ENCODE measurements around the gene C22orf42.
"Not testable (repeated sequence)": the region's sequence is repeated elsewhere in the genome, so short reads cannot be mapped to it uniquely, and the experiment has no call there.

C22orf42 gene

DNA sequence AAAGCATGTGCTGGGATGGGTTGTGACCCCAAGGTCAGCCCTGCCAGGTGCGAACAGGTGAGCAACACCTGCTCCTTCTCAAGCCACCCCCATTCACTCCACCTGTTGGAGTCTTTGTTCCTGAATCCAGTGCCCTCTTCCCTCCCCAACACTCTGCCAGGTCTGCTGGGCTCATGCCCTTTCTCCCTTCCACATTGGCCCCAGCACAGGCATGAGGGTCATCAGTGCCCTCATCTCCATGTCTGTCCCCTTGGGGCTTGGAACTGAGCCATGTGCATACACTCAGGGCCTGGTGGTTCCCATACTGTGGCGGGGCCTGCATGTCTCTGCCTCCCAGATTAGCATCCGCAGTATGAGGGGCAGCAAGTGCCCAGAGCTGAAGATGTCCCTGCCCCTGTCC is 26.7 kb upstream of the C22orf42 start:
- DNase-seq (ENCODE audit: low read depth in 2 of 2): no peak

DNA sequence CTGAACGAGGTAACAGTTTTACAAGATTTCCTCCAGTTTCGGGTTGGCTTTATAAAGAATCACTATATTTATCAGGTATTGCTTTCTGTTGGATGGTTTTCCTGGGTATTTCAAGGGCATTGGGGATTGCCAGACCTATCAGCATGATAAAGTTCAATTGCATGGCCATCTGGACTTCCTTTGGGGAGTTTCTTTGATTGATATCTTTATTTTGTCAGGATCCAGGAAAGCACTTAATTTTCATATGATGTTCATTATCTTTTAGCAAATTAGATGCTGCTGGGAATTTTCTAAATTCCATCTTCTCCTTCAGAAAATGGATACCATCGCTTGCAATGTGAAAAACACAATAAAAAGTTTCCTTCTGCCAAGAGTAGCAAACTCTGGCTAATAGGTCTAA is 24.5 kb upstream of the C22orf42 start:
- no peak for DNase-seq (ENCODE audit: low read depth in 2 of 2)

DNA sequence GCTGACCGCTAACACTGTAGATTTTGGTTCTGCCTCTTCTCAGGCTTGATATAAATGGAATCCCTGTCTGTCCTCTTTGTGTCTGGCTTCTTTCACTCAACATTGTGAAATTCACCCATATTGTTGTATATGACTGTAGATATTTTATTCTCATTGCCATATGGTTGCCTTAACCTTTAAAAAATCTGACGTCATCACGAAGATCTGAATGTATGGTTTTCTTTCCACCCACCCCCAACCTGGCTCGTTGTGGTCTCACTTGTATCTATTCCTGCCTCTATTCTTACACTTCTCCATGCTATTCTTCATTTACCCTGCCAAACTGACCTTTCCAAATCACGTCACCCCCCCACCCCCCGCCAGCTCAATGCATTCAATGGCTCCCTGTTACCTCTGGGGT is 21.9 kb upstream of the C22orf42 start:
- DNase-seq (ENCODE audit: low read depth in 2 of 2): no peak

DNA sequence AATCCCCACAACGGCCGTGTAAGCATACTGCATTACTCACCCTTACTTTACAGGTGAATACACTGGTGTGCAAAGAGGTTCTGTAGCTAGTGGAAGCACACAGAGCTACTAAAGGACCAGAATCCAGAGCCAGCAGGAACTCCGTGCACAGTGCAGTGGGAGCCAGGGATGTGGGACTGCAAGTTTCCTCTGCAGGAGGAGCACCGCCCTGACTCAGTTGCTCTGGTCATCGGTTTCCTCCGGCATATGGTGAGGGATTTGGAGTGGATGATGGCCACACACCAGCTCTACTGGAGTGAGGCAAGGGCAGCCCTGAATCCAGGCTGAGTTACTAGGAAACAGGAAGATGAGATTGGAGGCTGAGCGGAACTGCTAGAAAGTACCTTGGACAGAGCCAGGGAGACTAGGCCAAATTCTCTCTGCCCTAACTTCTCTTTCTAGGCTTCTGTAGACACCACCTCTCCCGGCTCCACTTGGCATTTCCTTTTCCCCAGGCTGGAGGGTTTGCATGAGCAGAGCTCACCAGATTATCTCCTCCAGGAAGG is 18.2 kb upstream of the C22orf42 start:
- no peak for DNase-seq (ENCODE audit: low read depth in 2 of 2)

DNA sequence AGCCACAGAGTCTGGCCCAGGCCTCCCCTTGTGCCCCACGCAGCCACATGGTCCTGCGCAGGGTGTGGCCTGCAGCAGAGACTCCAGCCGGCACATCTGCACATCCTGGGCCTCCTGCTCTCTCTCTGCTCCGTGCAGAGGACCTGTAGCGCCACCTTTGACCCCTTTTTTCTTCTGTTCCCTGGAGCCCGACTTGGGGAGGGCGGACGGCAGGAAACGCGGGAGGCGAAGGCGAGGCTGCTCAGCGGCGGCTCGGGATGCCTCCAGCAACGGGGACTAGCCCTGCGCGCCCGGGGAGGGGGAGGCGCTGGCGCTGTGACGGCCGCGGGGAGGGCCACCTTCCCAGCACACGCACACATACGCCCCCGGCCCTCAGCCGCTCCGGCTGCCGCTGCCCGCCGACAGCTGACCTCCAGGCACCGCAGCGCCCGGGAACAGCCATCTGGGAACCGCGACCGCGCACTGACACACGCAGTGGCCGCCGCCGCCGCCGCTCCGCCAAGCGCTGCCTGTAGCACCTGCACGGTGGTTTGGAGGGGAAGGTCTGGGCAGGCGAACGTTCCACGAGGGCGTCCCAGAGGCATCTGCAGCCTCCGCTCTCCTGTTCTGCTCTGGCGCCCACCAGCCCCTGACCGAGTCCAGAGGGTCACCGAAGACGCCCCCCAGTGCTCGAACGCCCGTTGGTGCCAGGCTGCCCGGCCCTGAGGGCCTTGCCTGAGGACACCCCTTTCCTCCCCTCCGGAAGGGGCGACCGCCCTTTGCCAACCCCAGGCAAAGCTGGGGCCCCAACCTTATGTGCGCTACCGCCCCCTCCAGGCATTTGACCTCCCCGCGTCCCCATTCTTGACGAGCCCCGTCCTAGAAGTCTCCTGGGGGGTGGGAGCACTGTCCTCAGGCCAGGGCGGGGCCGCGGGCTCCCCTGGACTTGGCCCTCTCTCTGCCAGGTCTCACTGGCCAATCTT is 16.9 kb upstream of the C22orf42 start:
- DNase-seq (ENCODE audit: low read depth in 2 of 2): no peak

DNA sequence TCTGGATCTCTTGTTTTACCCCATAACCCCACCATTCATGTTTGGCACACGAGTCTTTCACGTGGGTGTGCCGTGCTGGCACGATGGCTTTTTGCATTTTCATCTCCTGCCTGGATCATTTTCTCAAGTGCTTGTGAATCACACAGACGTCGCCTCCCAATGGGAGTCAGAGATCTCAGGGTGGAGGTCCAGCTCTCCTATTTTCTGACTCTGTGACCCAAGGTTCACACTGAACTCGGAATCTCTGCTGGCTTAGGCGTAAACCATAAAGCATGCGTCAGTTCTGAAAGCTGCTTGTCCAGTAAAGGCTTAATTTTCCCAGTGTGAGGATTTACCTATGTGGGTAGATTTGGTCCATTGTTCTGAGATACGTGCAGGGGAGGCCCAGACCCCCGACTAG is 16.0 kb upstream of the C22orf42 start:
- no peak for DNase-seq (ENCODE audit: low read depth in 2 of 2)

DNA sequence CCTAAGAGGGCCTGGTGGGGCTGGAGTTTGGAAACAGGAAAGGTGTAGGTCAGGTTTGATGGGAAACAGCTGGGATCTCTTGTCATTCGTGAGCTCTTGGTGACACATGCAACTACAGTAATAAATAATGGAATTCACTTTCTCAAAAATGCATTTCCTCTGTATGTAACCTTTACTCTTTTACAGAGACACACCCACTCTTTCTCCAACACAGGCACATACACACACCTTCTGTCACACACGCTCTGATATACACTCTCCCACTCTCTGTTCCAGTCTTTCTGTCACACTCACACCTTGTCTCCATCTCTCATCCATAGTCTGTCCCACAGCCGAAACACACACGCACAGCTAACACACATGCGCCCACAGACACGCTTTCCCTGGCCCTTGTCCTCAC is 6.6 kb upstream of the C22orf42 start:
- DNase-seq (ENCODE audit: low read depth in 2 of 2): no peak

DNA sequence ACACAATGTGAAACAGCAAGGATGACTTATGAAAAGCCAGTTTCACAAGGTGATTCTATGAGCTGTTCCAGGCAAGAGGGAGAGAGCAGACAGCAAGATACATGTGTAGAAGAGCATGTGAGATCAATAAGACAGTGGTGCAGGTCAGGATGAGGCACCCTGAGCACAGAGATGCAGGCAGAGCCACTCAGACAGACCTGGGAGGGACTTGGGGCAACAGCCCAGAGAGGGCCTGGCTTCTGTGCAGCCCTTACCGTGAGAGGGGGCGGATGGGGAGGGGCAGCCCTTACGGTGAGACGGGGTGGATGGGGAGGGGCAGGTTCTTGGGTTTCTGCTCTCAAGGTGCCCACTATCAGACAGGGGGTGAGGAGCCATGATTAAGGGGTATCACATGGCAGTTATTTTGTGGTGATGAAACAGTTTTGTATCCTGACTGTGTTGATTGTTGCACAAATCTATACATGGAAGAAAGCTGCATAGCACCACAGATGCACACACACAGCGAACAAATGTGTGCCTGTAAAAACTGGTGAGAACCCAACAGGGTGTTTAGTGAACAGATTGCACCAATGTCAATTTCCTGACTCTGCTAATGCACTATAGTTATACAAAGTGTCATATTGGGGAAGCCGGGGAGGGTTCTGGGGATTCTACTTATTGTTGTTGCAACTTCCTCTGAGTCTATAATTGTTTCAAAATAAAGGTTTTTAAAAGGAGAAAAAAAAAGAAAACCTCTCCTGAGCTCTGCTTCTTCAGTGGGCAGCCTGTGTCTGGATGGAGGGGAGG is 5.2 kb upstream of the C22orf42 start:
- no peak for DNase-seq (ENCODE audit: low read depth in 2 of 2)

DNA sequence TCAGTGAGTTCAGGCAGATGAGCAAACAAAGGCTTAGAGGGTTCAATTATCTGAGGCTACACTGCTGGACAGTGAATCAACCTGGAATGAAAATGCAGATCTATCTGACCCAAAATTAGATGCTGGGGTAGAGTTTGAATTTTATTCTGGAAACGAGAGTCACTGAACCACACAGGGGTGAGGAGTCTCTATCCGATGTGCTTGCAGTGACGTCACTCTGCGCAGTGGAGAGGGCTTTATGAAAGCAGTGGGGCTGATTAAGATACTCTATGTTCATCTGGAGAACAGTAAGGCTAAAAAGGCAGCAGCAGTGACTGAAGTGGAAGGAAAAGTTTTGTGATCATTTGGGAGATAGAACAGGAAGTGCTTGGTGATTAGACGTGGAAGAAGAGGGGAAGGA is 1.3 kb upstream of the C22orf42 start:
- DNase-seq (ENCODE audit: low read depth in 2 of 2): not testable (repeated sequence)

DNA sequence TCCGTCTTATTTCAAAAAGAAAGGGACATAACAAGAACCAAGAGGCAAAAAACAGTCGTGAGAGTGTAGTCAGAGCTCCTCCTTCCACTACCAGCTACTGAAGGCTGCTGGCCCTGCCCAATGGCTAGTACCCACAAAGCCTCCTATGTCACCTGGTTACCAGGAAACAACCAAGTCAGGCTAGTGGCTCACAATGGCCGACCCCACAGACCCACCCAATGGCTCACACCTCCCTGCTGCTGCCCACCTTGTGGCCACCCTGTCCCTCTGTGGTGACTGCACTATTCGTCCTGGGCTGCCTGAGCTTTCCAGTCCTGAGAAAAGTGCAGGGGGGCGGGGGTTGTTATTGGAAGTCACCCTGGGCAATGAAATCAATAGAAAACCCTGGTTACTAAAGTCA is 1.5 kb downstream of the C22orf42 start:
- not testable (repeated sequence) for DNase-seq (ENCODE audit: low read depth in 2 of 2)

DNA sequence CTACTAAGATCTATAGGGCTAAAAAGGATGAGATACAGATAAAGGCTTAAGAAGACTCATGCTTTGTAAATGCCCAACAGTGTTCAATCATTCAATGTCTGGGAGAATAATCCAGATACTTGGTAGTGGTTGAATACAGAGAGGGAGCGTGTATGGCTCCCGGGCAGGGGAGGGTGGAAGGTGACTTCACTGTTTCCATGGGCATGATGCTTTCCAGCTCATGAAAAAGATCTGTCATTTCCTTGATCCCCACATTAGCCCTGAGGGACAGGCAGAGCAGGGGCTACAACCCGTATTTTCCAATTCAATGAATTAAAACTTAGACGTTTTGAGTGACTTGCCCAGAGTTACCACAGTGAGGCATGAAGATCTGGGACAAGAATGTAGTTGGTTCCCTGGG is 4.4 kb downstream of the C22orf42 start:
- not testable (repeated sequence) for DNase-seq (ENCODE audit: low read depth in 2 of 2)

DNA sequence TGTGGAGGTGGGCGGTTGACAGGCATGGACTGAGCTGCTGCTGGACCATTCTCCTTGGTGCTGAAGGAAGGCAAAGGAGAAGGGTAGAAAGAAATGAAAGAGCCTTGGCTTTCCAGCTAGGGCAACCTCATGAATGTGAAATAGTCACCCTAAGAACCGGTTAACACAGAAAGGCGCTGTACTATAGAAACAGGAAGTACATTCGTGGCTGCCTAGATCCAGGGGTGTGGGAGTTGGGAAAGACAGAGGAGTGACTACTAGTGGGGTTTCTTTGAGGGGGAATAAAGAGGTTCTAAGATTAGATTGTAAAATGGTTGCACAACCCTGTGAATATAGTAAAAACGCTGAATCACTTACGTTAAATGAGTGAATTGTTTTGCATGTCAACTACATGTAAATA is 7.5 kb downstream of the C22orf42 start:
- DNase-seq (ENCODE audit: low read depth in 2 of 2): not testable (repeated sequence)

DNA sequence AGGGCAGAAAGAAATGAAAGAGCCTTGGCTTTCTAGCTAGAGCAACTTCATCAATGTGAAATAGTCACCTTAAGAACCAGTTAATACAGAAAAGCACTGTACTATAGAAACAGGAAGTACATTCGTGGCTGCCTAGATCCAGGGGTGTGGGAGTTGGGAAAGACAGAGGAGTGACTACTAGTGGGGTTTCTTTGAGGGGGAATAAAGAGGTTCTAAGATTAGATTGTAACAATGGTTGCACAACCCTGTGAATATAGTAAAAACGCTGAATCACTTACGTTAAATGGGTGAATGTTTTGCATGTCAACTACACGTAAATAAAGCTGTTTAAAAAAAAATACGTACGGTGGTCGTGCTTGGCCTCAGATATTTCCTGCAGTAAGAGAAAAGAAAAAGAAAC is 8.5 kb downstream of the C22orf42 start:
- not testable (repeated sequence) for DNase-seq (ENCODE audit: low read depth in 2 of 2)

DNA sequence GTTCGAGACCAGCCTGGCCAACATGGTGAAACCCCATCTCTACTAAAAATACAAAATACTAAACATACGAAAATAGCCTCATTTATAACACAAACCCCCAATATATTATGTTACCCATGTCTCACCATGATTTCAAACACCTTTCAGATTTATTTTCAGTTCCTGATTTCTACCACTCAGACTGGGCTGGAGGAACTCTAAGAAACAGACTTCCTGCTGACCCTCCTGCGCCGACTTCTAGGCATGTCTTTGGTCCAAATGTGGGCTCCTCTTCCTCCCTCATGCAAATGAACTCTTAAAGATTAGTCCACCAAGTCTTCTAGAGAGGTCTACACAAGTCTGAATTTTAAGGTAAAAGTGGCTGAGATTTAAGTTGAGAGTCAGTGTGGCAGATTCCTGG is 10.7 kb downstream of the C22orf42 start:
- DNase-seq (ENCODE audit: low read depth in 2 of 2): not testable (repeated sequence)

DNA sequence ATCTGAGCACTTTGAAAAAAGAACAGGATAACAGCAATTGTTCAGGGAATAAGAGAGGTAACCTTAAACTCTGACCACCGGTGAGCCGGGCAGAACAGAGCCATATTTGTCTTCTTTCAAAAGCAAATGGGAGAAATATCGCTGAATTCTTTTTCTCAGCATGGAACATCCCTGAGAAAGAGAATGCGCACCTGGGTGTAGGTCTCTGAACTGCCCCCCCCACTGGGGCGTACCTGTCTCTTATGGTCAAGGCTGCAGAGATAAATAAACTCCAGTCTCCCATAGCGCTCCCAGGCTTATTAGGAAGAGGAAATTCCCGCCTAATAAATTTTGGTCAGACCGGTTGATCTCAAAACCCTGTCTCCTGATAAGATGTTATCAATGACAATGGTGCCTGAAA is 12.0 kb downstream of the C22orf42 start:
- not testable (repeated sequence) for DNase-seq (ENCODE audit: low read depth in 2 of 2)

DNA sequence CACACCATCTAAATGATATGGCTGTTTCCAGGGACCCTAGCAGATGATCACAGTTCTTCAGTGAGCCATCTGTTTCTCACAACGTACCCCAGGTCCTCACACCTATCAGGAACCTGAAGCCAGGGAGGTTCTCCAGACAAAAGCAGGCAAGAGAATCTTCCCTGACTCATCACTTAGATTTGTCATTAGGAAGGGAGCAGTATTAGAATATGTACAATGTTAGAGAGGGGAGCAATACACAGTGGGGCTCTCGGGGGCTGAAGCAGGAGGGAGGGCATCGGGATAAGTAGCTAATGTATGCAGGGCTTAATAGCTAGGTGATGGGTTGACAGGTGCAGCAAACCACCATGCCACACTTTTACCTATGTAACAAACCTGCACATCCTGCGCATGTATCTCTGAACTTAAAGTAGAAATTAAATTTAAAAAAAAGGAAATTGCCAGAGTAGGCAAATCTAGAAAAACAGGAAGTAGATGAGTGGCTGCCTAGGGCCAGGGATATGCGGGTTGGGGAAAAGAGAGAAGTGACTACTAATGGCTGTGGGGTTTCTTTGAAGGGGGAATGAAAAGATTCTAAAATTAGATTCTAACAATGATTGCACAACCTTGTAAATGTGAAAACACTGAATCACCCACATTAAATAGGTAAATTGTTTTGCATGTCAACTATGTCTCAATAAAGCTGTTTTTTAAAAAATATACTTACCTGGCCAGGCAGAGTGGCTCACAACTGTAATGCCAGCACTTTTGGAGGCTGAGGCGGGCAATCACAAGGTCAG is 14.4 kb downstream of the C22orf42 start:
- DNase-seq (ENCODE audit: low read depth in 2 of 2): no peak

DNA sequence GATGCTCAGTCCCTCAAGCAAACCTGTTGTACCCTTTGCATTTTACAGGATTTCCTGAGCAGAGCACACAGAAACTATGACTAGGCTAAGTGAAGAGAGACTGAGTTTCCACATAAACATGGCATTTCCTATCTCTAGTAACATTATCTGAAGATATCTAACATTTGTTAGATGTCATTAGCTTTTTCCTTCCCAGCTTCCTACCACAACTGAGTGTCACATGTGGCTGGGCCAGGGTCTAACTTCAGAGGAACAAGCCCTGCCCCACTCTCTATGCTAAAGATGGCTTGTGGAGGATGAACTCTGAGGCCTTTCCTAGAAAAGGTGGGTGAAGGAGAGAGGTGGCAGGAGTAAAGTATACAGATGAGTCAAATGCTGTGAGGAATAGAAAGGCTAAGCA is 16.5 kb downstream of the C22orf42 start:
- DNase-seq (ENCODE audit: low read depth in 2 of 2): no peak

DNA sequence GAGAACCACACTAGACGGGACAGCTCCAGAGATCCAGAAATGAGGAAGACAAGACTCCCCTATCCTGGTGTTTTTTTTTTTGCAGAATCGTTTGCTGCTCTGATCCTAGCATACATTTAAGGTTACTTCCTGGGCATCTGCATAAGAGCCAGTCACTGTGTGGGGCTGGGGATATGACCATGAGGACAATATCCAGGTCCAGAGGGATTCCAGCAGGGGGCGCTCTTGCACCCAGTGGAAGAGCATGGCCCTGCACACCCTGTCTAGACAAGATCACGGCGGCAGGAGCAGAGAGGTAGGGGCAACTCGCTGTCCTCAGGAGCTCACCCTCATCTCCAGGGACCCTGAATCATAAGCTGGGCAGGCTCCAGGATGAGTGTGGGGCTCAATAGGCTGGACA is 18.4 kb downstream of the C22orf42 start:
- DNase-seq (ENCODE audit: low read depth in 2 of 2): not testable (repeated sequence)

DNA sequence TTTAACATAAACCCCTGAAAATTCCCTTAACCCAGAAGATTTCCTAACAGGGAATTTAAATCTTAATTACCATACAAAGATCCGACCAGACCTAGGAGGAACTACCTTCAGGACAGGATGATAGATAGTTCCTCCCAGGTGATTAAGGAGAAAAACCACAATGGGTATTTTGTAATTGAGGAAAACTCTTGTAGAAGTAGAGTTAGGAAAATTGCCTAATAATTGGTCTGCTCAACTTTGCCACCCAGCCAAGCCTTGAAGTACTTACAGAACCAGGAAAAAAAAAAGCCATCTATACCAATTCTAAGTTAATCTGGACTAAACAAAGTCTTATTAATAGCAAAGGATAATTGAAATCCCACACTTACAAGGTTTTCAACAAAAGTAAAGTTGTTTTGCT is 20.5 kb downstream of the C22orf42 start:
- DNase-seq (ENCODE audit: low read depth in 2 of 2): not testable (repeated sequence)

DNA sequence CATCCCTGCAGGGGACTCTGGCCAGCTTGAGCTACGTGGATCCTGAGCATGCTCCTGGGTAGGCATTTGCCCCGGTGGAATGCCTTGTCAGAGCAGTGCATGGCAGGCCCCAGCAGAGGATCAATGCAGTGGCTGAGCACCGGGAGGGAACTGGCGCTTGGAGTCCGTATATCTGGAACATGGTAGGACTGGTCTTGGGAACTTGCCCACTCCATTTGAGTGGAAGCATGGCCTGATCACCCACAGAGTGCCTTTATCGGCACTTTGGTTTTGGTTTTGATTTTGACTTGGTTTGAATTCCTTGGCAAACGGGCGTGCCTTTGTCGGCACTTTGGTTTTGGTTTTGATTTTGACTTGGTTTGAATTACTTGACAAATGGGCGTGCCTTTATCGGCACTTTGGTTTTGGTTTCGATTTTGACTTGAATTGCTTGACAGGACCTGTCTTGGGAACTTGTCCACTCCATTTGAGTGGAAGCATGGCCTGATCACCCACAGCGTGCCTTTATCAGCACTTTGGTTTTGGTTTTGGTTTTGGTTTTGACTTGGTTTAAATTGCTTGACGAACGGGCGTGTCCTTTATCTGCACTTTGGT is 21.3 kb downstream of the C22orf42 start:
- DNase-seq (ENCODE audit: low read depth in 2 of 2): peak; percentile 31 to 43

DNA sequence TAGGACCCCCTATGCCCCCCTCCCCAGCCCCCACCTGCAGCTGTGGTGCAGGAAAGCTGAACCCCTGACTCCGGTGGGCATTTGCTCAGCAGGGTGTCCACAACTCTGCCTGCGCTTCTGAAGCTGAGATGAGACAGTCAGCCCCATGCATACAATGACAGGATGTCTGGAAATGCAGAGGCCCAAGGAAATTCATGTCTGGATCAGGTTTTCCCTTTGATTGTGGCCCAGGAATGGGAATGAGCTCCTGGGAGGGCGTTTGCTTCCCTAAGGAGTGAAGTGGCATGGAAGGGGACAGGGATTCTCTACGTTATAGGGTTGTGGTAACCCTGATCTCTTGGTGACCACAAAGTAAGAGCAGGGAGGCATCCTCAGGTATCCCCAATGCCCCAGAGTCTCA is 22.2 kb downstream of the C22orf42 start:
- not testable (repeated sequence) for DNase-seq (ENCODE audit: low read depth in 2 of 2)

All from stimulated activated CD4-positive, alpha-beta T cell treated with anti-CD3 and anti-CD28 coated beads, Interleukin-15, amount 100 ng/mL, for 48 hours (primary cell).